ENCODE measurements around the gene KCNK3. TPM values are rescaled to one million over a fixed set of nuclear protein-coding genes. Genes with fewer than 3 reads are reported as not detected.

Gene KCNK3
- total RNA-seq, 4 donors from 2014 or later = 0.76 to 1.6 (median 0.94) TPM

DNA sequence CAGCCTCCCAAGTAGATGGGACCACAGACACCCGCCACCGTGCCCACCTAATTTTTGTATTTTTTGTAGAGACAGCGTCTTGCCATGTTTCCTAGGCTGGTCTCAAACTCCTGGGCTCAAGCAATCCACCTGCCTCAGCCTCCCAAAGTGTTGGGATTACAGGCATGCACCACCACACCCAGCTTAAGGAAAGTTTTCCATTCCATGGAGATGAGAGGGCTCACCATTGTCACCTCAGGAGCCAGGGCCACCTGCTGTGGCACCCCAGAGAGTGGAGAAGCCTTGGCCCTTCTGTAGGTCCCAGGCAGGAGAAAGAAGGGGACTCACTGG lies 76.2 kb downstream of the KCNK3 start:
- Histone ChIP-seq H3K36me3 (peaks cover 0 to under 1% (median 0%) of the 10 kb centered on the region in 3 donors), H3K27me3 (no peaks in the 10 kb centered on the region), H3K27ac (peak overlapping the region in 3 of 4 donors; percentile 32 to 73 (median 58)), H3K4me1 (peaks cover 2 to 74% (median 20%) of the 10 kb centered on the region in 4 donors), H3K9me3 (no peaks in the 10 kb centered on the region), H3K4me3 (no peak overlapping the region)
- TF ChIP-seq, protein P1, sequence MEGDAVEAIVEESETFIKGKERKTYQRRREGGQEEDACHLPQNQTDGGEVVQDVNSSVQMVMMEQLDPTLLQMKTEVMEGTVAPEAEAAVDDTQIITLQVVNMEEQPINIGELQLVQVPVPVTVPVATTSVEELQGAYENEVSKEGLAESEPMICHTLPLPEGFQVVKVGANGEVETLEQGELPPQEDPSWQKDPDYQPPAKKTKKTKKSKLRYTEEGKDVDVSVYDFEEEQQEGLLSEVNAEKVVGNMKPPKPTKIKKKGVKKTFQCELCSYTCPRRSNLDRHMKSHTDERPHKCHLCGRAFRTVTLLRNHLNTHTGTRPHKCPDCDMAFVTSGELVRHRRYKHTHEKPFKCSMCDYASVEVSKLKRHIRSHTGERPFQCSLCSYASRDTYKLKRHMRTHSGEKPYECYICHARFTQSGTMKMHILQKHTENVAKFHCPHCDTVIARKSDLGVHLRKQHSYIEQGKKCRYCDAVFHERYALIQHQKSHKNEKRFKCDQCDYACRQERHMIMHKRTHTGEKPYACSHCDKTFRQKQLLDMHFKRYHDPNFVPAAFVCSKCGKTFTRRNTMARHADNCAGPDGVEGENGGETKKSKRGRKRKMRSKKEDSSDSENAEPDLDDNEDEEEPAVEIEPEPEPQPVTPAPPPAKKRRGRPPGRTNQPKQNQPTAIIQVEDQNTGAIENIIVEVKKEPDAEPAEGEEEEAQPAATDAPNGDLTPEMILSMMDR (IDR thresholded peaks at IDR 0.05) = no peak
- TF ChIP-seq POLR2A (IDR thresholded peaks at IDR 0.05) = no peak
- no peak for DNase-seq

DNA sequence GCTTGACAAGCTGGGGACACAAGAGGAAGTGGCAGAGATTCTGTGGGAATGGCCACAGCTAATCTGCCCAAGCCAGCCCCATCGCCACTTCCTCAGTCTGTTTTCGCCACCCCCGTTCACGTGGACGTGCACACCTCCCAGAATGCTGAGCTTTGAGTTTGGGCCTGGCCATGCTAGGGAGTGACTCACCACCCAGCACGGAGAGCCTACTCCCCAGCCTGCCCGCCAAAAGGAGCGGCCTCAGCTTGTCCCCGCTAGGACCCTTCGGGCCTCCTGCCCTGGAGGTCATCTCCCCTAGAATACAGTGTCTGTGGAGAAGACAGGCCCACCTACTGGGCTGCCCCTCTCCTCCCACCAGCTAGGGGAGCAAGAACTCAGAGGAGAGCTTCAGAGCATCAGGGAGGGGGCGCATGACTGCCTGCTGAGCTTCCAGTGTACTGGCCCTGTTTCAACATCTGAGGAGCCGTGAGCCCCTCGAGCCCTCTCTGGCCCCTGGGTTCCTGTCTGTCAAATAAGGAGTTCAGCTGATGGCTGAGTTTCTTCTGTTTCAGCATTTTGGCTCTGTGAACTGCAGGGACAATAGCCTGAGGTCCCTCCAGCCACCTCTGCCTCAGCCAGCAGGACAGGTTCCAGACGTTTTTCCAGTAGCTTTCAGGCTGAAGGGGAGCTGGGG lies 76.7 kb downstream of the KCNK3 start:
- Histone ChIP-seq H3K27me3 (no peaks in the 10 kb centered on the region), H3K4me1 (peaks cover 2 to 74% (median 20%) of the 10 kb centered on the region in 4 donors), H3K27ac (peak overlapping the region; percentile 32 to 73 (median 46)), H3K9me3 (no peaks in the 10 kb centered on the region), H3K36me3 (peaks cover 0 to 5% (median 0%) of the 10 kb centered on the region in 3 donors), H3K4me3 (no peak overlapping the region)
- TF ChIP-seq, protein P1 (IDR thresholded peaks at IDR 0.05) = no peak
- TF ChIP-seq POLR2A (IDR thresholded peaks at IDR 0.05) = peak in 1 of 2 donors; percentile 16
- DNase-seq = peak in 2 of 3 donors; percentile 41 to 85

DNA sequence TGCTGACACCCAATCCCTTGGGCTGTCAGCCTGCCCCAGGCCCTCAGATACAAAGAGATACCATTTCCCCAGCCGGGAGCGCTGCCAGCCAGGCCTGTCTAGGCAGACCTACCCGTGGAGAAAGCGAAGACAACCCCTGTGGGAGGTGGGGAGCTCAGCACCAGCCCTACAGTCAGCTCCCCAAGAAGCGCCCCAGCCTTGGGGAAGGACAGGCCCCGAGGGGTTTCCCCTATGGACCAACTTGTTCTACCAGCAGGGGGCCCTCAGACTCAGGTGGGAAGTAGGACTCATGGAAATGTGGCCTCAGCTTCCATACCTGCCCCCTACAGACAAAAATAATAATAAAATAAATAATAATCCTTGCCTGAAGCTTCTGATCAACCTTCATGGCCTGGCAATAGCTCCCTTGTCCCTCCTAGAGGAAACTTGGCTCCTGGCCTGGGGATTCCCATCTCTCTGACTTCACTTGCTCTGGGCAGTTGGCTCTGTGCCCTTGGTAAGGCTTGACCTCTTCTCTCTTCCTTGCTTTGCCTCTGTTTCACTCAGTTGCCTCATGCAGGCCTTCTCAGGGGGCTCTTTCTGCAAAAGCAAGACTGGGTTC lies 78.6 kb downstream of the KCNK3 start:
- H3K4me3 ChIP-seq = no peak overlapping the region
- H3K27me3 ChIP-seq = no peaks in the 10 kb centered on the region
- H3K27ac ChIP-seq = peak overlapping the region; percentile 54 to 84 (median 73)
- no peaks in the 10 kb centered on the region for H3K9me3 ChIP-seq
- H3K36me3 ChIP-seq = peaks cover 0 to 22% (median 0%) of the 10 kb centered on the region in 3 donors
- no peak for TF ChIP-seq POLR2A (IDR thresholded peaks at IDR 0.05)
- TF ChIP-seq, protein P1 (IDR thresholded peaks at IDR 0.05) = peak in 4 of 6 experiments; percentile 11 to 28 (median 16)
- peaks cover 0 to 59% (median 20%) of the 10 kb centered on the region in 4 donors for H3K4me1 ChIP-seq
- peak in 2 of 3 donors; percentile 44 to 81 for DNase-seq

DNA sequence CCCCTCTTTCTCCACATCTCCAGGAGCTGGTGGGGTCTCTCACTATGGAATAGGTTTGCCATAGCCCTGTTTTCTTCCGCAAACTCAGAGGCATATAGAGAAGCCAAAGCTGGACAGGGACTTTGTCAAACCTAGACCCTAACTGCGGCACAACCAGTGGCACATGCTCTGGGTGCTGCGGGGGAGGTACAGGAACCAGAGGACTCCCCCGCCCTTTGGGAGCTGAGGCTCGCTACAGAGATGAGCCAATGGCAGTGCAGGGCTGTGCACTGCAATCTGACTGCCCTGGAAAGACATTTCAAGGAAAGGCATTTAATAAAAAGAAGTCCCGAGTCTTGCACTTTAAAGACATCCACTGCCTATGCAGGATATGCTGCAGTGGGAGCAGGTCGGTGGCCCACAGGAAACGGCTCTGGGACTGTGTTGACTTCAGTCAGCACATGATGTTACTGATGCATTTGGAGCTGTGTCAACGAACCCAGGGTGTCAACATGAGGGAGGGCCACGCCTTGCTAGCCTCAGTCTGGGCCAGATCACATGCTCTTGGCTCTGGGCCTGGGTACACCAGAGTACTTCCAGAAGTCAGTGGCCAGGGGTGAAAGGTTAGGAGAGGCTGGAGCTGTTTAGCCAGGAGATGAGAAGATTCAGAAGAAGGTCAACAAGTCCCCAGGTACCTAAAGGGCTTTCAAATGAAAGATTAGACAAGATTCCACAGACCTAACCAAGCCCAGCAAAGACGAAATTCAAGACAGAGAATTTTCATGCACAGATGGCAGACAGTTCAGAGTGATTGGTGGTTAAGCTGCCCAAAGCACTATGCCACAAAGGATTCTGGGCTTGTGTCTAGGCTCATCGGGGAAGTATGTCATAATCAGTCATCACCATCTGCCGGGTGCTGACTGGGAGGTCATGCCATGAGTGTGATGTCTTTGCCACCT lies 79.8 kb downstream of the KCNK3 start:
- TF ChIP-seq, protein P1 (IDR thresholded peaks at IDR 0.05) = no peak
- TF ChIP-seq POLR2A (IDR thresholded peaks at IDR 0.05) = peak in 1 of 2 donors; percentile 31
- H3K4me3 ChIP-seq = no peak overlapping the region
- H3K36me3 ChIP-seq = peaks cover 0 to 35% (median 0%) of the 10 kb centered on the region in 3 donors
- H3K4me1 ChIP-seq = peaks cover 0 to 47% (median 20%) of the 10 kb centered on the region in 4 donors
- peak overlapping the region; percentile 54 to 84 (median 73) for H3K27ac ChIP-seq
- H3K27me3 ChIP-seq = no peaks in the 10 kb centered on the region
- H3K9me3 ChIP-seq = no peaks in the 10 kb centered on the region
- peak; percentile 73 to 96 (median 85) for DNase-seq

DNA sequence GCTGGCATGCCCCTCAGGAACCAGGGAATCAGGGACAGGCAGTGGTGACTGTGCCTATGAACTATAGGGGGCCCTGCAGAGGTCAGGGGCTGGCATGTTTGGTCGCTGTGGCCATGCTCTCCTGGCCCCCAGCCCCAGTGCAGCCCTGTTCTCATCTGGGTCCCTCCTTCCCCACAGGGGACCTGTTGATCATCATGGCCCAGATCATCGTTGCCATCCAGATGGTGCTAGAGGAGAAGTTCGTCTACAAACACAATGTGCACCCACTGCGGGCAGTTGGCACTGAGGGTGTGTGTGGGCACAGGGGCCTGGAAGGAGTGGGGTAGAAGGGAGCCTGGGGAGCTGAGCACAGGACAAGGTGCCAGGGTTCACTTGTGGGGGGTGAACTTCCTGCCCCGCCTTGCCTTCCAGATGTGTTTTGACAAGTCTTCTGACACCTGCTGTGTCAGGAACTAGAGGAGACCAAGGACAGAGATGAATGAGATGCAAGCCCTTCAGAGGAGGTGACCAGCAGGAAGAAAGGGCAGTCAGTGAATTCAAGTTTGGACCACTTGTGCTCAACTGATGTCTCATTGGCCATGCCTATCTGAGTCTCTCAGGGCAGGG lies 83.8 kb downstream of the KCNK3 start:
- Histone ChIP-seq H3K4me1 (peaks cover 0 to 20% (median 16%) of the 10 kb centered on the region in 4 donors), H3K27me3 (no peaks in the 10 kb centered on the region), H3K9me3 (no peaks in the 10 kb centered on the region), H3K36me3 (peaks cover 0 to 65% (median 0%) of the 10 kb centered on the region in 3 donors), H3K27ac (no peak overlapping the region), H3K4me3 (no peak overlapping the region)
- no peak for DNase-seq
- TF ChIP-seq, protein P1 (IDR thresholded peaks at IDR 0.05) = no peak
- TF ChIP-seq POLR2A (IDR thresholded peaks at IDR 0.05) = no peak
